Stimulated activated CD4-positive, alpha-beta T cell treated with anti-CD3 and anti-CD28 coated beads, Interleukin-4, amount 100 ng/mL, for 24 hours (primary cell): ENCODE results near the gene SPAG16.

Source experiments
- DNase-seq: peaks from one replicate; pipeline ENCODE4 v3.0.0-alpha.2; 2020

SPAG16 gene

DNA sequence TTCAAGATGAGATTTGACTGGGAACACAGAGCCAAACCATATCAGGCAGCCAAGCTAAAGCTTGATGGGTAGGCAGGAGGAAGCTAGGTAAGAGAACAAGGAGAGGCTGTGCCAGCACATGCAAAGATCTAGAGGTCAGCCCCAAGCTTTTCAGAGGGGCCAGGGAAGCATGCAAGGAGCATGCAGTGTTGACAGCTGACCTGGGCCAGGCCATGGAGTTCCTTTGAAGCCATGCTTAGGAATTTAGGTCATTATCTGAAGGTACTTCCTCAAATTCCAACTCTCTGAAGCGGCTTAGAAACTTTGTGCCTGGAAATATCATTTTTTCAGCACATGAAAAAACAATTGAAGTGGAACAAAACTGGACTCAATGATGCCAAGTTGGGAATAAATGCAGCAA is 130.8 kb downstream of the SPAG16 start:
- DNase-seq, result no peak

DNA sequence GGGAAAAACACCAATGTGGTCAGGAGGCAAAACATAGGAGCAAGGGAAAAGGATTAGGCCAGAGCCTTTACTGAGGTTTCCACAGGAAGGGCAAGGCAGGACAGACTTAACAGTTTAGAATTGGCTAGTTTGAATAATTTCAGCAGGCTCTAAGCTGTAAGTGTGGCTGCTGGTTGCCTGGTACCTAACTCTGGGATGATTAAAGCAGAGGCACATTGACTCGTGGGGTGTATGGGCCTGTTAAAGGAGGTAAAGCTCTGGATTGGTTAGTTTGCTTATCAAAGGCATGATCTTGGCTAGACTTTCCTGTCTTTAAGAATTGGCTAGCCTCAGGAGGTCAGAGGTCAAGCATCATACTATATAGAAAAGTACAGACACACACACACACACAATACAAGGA is 132.6 kb downstream of the SPAG16 start:
- DNase-seq, result no peak

DNA sequence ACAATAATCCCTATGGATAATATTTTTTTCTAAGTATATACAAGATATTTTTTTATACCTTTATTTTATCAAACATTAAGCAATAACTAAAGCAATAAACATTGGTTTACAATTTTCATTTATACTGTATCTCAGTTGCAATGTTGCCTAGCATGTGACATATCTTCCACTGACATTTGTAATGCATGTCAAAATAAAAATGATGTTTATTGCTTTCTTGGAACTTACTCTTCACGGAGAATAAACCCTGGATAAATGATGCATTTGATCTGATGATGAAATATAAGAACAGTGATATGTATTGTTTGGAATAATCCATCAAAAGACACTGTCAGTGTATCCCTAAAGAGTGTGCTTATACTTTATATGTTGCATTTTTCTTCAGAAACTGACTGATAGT is 135.7 kb downstream of the SPAG16 start:
- DNase-seq, result no peak

DNA sequence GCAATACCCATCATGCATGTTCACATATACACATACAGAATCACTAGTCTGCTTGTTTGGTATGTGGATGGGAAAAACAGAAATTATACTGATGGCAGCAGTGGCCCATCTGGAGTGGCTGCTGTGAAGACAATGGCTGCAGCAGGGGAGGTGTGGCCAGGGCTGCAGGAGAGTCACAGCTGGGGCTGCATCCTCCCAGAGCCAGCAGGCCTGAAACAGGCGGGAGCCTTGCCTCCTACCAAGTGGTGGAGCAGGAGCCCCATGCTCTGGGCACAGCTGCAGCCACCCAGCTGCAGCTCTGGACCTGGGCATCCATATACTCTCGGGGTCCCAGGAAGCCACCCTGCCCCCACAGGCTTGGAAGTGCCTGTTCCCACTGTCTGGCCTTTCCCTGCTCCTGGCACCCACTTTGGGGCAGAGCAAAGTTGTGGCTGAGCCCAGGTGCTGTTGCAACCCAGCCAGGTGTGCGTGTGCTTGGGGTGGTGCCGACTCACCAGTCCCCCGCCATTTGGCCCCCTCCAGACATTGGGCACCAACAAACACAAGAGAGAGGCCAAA is 136.6 kb downstream of the SPAG16 start:
- DNase-seq, result no peak

GRCh38 chr2:213422211-213422610 is 137.9 kb downstream of the SPAG16 start:
- no peak for DNase-seq

DNA sequence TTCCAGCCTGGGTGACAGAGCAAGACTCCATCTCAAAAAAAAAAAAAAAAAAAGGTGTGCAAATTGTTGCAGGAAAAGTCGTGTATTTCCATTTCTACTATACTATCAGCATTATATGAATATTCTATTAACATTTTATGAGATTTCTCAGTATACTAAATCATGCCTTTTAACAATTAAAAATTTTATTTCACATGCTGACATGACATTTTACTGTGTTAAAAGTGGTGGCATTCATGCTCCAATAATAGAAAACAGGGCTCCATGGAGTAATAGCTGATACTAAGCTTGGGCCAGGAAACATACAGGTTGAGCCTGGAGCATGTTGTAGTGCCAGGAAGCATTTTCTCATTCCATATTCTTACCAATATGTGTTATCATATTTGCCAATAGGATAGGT is 141.4 kb downstream of the SPAG16 start:
- DNase-seq, result no peak

GRCh38 chr2:213429516-213429915 is 145.3 kb downstream of the SPAG16 start:
- DNase-seq, result no peak

DNA sequence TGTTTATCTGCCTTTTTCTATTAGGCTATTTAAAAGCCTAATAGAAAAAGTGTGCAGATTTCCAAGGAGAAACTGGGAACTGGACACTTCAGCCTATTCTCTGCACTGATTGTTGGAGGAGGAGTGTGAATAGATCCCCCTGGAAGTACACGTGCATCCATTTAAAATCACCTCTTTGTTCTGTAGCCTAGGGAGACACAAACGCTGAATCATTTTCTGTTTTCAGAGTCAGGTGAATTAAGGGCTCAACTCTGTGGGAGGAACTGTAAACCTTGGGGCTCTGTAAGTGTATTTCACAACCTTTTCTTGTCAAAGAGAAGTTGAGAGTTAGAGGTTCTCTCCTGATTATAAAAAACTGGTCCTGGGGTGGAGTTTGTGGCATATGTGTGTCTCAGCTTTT is 159.7 kb downstream of the SPAG16 start:
- DNase-seq, result no peak

DNA sequence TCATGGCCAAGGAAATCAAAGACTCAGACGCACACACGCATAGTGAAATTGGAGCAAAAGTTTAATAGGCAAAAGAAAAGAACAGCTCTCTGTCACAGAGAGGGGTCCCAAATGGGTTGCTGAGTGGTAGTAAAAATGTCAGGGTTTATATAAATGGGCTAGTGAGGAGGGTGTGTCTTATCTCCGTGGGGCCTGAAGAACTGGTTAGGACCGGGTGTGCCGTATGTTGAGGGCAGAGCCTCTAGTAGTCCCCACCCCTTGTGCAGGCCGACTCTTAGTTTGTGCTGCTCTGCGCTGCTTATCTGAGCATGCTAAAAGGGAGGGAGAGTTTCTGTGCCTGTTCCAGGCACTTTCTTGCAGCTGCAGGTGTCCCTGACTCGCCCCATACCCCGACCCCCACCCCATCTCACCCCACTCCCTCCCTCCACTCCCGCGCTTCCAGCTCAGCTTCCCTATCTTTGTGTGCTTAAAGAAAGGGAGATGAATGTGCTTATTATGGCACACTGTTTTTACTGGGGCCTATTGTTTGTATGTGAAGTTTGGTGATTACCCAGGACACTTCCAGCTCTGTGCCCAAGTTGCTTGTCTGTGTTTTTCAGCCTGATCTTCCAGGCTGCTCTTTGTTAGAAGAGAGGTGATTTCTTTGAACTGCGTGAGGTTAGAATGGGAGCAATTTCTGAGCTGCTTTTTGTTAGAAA is 167.4 kb downstream of the SPAG16 start:
- no peak for DNase-seq

- DNase-seq, result no peak
Observed at GRCh38 chr2:213455316-213456008, 171.2 kb downstream of the SPAG16 start.

DNA sequence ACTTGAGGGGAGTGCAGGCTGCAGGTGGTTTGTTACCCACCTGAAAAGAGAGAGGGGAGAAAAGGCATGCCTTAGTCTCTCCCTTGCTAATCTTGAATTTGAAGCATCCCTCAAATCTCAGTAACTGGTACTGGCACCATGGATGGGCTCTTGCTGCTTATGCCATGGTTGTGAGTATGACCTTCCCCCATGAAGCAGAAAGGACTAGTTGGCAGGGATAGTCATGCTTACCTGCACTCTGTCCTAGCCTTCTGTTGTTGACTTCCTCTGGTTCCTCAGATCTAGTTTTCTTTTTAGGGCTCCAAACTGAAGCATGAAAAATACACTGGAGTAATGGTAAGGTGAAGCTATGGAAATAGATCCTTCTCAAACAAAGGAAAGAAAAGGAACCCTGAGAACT is 191.2 kb downstream of the SPAG16 start:
- no peak for DNase-seq

GRCh38 chr2:213476641-213477040 is 192.4 kb downstream of the SPAG16 start:
- no peak for DNase-seq

GRCh38 chr2:213490087-213490486 is 205.8 kb downstream of the SPAG16 start:
- DNase-seq, result no peak

GRCh38 chr2:213491376-213491775 is 207.1 kb downstream of the SPAG16 start:
- no peak for DNase-seq

- DNase-seq, result no peak
Observed at GRCh38 chr2:213496226-213496625, 212.0 kb downstream of the SPAG16 start.

DNA sequence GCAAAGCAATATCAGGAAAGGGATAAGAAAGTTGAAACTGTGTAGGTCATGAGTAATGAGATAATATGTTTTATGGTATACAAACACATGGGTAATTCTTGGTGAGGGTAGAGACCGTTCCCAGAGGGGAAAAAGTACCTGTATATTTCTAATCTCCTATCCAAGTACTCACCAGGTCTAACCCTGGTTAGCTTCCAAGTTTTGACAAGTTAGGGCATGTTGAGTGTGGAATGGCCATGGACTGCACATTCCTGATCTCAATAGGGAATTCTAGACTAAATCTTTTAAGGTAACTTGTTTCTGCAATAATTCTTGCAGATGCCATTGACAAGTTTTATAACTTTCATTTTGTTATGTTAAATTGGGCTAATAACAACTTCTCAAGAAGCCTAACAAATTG is 216.6 kb downstream of the SPAG16 start:
- DNase-seq, result no peak

DNA sequence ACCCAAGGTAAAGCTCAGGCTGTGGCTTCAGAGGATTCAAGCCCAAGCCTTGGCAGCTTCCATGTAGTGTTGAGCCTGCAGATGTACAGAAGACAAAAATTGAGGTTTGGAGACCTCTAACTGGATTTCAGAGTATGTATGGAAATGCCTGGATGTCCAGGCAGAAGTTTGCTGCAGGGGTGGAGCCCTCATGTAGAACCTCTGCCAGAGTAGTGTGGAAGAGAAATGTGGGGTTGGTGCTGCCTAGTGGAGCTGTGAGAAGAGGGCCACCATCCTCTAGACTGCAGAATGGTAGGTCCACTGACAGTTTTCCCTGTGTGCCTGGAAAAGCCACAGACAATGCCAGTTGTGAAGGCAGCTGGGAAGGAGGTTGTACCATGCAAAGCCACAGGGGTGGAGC is 239.9 kb downstream of the SPAG16 start:
- DNase-seq, result no peak

DNA sequence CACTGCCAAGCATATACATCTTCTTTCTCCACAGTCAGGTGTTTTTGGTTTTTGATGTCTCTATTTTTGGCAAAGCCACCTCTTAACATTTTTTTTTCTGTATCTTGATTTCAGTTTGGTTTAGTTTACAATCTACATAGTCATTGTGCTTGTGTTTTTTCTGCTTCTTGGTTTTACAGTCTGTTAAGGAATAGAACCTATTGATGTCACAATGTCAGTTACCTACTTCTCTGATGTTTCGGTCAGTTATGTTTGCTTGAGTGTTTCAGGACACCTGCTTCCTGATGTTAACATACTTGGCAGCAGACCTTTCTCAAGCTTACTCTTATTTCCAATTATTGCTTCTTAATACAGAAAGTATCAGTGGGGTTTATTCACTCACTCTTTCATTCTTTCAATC is 253.3 kb downstream of the SPAG16 start:
- DNase-seq, result no peak

GRCh38 chr2:213544940-213545339 is 260.7 kb downstream of the SPAG16 start:
- DNase-seq, result no peak

GRCh38 chr2:213545481-213545880 is 261.2 kb downstream of the SPAG16 start:
- DNase-seq, result no peak

DNA sequence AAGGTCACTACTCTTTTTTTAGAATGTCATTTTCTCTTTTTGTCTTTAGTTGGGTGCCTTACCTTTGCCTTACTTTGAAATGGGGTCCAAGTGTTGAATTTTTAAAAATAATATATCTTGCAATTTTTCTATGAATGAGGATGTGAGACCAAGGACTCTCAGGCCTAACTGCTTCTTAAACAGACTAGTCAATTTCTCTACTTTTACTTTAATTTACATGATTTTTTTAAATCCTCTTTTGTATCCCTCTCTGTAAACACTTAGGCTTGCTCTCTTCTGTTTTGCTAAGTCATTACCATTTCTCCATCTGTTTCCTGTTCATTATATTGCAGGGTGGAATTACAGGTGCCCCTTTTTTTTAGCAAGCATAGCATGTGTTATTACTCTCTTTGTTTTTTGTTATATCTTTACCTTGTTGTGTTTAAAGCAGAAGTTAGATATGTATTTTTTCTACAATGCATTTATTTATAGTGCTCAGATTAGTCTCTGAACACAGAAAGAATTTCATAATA is 261.8 kb downstream of the SPAG16 start:
- no peak for DNase-seq

DNA sequence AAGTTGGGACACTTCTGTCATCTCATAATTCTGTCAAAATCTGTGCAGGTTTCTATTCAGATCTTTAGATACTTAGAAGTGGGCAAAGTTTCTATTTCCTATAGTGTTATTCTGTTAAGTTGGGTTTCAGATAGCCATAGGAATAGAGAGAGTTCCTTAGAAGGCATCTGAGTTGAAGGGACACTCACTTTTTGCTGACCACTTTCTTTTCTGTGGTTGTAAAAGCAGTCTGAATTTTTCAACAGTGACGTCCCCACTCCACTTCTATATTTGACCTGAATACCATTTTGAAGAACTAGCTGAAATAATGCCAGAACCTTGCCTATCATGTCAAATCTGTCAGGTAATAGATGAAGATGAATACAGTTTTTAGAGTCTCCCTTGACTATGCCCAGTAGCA is 267.3 kb downstream of the SPAG16 start:
- no peak for DNase-seq

GRCh38 chr2:213559053-213559452 is 274.8 kb downstream of the SPAG16 start:
- no peak for DNase-seq

DNA sequence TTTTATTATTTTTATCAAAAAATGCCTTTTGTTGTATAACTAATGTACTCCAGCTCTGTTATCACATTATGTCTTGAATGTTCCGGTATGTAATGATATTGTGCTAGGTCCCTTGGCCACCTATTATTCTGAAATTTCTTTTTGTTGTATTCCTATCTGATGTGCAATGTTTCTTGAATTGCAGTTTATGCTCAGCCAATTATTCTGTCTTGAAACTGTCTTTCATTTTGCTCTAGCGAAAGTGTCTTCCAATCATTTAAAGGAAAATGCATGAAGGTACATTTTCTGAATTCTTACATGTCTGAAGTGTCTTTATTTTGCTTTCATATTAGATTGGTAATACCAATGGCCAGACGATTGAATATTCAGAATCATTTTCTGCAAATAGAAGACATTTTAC is 277.5 kb downstream of the SPAG16 start:
- DNase-seq, result no peak
